ENCODE results near the gene SIRPG.
A peak's percentile ranks its signal among the peaks of the same experiment; 100 is the strongest.
"Not testable (repeated sequence)": the region's sequence is repeated elsewhere in the genome, so short reads cannot be mapped to it uniquely, and the experiment has no call there.

The SIRPG gene

DNA sequence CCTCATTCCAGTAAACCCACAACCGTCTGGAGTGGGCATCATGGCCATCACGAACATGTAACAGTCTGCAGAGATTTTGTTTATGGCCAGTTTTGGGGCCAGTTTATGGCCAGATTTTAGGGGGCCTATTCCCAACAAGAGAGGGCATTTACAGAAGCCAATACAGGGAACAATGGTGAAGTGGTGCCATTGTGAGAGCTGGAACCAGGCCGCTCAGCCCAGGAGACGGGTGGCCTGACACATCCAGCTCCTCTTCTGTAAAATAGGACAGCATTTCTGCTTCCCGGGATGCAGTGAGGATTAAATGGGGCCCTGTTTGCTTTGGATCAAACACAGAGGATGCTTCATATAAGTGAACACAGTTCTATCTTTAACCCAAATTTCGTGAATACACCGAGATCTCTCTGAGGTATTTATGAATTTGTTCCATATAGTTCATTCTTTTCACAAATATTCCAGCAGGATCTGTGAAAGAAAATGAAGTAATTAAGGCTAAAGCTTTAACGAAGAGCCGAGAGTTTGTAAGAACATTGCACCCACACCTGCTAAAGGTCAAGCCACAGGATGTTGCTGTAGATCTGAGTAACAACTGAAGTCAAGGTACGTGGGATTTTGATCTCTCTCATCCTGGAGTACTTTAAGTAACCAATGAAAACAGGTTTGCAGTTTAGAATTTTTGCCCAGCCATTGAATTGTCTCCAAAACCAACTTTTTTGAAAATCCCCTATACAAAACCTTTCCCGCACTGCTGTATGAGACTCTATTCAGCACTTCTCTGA, 14.5 kb upstream of the SIRPG start:
- DNase-seq = no peak

DNA sequence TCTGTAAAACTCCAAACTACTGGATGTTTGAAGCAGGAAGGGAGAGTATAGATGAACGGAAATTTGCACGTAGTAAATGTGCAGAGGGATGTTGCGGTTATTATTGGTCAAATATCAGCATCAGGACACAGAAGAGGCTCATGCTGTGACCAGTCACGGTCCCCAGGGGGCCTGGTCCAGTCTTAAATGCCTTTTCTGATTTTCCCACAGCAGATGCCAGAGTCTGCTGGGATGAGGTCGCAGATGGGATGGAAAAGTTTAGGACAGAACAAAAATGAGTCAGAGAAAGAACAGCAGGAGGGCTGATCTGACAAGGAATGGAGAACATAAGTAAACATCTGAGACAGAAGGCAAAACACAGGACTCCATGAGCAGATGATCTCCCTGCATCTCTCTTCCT, 11.7 kb upstream of the SIRPG start:
- DNase-seq = no peak

- DNase-seq = no peak
These were observed 10.0 kb upstream of the SIRPG start for GRCh38 chr20:1667502-1668085.

- no peak for DNase-seq
These were observed 9.2 kb upstream of the SIRPG start for GRCh38 chr20:1666802-1667201.

GRCh38 chr20:1665345-1665744, 7.8 kb upstream of the SIRPG start:
- no peak for DNase-seq

DNA sequence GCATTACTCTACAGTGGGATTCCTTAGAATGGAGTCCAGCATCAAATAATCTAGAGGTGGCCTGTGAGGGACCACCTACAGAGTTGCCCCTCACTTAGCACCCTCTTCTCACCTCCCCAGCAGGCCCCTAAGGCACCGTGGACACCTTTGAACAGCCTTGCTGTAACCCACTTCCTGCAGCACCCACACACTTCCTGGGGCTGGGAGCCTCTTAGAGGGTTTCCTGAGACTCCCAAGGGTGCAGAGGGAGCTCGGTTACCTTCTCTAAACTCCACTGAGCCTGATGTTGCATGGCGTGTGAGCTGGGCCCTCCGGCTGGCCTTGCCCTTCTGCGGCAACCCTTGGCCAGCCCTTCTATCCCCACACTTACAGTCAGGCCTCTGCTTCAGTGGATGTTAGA, 7.3 kb upstream of the SIRPG start:
- DNase-seq = no peak

GRCh38 chr20:1663917-1664316, 6.3 kb upstream of the SIRPG start:
- no peak for DNase-seq

DNA sequence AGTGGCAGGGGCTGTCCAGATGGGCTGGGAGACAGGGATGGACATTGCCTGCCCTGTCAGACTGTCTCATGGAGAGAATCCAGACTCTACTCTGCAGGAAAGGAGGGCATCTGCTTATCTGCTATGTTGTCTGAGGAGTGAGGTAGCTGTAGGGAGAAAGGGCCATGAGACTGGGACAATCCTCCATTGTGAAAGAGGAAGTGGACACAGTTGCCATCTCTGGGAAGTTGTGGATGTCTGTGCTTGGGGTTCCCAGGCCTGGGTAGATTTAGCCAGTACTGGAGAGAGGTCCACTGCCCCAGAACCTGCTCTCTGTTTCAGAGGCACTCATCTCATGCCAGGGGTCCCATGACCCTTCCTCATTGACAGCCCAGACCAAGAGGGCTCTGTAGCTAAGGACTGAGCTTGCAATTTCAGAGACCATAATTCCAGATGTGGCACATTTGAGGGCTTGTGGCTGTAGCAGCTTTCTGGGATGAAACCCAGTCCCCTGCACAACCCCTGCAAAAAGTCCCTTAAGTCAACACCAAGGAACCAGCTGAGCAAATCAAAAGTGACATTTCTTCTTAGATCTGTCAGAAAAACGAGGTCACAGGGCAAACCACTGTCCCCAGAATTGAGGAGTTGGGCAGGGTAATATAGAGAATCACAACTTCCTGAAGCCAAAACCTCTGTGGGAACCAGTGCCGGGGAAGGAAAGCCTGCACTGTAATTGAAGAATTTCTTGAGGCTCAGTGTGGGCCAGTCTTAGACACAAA, 4.1 kb upstream of the SIRPG start:
- DNase-seq = peak; percentile 32

DNA sequence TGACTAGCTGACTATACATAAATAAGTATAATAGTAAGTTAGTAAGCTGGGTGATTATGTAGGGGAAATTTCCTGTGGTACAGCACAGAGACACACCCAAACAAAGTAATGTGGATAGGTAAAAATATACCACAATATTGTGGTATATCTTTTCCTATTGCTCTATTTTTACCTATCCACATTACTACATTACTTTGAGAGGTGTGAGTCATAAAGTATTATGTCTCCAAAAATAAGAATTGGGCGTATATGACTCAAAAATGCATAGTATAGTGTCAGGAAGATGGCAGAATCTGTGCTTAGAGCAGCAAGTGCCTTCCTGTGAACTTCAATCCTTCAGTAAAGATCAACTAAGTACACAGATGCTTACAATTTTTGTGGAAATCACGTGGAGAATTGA, 2.7 kb upstream of the SIRPG start:
- DNase-seq = no peak

GRCh38 chr20:1656844-1657243, 735 bp downstream of the SIRPG start:
- no peak for DNase-seq

DNA sequence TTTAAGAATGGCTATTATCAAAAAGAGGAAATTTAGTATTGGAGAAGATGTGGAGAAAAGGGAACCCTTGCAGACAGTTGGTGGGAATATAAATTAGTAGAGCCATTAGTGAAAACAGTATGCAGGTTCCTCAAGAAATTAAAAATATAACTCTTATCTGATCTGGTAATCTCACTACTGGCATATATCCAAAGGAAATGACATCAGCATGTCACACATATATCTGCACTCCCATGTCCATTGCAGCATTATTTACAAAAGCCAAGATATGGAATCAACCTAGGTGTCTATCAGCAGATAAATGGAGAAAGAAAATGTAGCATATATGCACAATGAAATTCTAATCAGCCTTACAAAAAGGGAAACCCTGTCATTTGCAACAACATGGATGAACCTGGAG, 2.6 kb downstream of the SIRPG start:
- DNase-seq = no peak

GRCh38 chr20:1652960-1653359, 4.6 kb downstream of the SIRPG start:
- DNase-seq = no peak

DNA sequence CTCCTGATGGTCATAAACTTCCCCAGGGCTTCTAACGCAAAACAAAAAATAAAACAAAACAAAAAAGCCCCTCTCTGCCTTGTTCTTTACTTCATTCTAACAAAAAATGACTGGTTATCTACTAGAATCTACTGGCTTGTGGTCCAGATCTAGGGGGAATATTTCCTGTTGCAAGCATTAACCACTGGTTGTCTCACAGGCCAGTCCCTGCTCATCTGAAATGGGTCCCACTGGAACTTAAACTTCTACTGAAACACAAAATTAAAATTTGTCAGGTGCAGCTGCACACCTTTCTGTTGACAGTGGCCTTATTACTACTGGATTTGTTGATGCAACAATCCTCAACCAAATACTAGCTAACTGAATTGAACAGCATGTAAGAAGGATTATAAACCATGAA, 5.5 kb downstream of the SIRPG start:
- DNase-seq = no peak

GRCh38 chr20:1651268-1652058, 6.1 kb downstream of the SIRPG start:
- DNase-seq = no peak

DNA sequence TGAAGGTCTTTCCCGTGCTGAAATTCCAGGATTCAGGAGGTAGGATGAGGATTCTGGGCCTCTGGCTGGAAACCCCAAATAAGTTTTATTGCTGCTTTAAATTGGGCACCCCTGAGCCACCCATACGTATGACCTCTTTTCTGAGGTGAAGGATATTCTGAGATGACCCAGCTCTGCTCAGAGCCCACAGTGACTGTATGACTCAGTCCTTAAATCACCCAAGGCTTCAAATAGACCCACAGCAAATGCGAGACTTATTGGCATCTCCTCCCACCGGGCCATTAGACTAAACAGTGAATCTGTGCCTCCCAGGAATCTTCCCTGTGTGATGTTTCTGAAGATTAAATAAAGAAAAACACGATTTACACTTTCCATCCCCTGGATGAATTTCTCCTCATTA, 9.5 kb downstream of the SIRPG start:
- no peak for DNase-seq

GRCh38 chr20:1646975-1647431, 10.6 kb downstream of the SIRPG start:
- DNase-seq = no peak

DNA sequence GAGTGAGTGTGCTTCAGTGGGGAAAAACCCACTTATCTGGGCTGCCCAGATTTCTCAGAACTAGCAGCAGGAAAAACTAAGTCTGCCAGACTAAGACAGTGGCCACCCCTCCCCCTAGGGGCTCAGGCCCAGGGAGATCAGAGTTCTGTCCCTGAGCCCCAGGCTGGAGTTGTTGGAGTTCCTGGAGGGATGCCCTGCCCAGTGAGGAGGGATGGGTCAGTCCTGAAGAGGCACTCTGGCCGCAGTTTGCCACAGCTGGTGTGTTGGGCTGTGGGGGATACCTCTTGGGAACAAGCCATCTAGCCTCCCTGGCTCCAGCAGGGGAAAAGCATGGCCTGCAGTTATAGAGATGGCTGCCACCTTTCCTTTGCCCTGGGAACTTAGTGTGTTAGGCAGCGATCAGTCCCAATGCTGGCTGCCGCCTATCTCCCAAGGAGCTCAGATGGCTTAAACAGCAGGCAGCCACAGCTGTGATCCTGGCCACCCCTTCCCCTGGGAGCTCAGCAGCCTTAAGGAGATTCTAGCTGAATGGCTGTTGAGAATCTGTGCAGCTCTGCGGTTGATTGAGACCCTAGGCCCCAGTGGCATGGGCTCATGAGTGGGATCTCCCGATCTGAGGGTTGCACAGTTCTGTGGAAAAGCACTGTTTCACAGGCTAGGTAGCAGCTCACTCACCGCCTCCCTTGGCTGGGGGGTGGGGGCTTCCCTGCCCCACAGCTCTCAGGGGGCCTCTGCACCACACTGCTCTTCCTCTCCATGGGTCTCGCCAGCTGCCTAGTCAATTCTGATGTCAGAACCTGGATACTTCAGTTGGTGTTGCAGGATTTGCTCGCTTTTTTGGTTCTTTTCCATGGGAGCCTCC, 13.2 kb downstream of the SIRPG start:
- no peak for DNase-seq

GRCh38 chr20:1638643-1639042, 18.9 kb downstream of the SIRPG start:
- not testable (repeated sequence) for DNase-seq

GRCh38 chr20:1637755-1638154, 19.8 kb downstream of the SIRPG start:
- DNase-seq = no peak

DNA sequence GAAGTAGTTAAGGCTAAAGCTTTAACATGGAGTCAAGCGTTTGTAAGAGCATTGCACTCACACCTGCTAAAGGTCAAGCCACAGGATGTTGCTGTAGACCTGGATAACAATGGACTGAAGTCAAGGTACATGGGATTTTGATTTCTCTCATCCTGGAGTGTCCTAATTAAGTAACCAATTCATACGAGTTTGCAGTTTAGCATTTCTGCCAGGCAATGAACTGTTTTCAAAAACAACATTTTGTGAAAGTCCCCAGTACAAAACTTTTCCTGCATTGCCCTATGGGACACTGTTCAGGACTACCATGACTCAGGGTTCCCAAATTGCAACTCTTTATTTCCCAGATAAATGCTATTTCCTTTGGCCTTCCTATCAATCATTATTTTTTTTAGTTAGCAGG, 20.4 kb downstream of the SIRPG start:
- DNase-seq = no peak

DNA sequence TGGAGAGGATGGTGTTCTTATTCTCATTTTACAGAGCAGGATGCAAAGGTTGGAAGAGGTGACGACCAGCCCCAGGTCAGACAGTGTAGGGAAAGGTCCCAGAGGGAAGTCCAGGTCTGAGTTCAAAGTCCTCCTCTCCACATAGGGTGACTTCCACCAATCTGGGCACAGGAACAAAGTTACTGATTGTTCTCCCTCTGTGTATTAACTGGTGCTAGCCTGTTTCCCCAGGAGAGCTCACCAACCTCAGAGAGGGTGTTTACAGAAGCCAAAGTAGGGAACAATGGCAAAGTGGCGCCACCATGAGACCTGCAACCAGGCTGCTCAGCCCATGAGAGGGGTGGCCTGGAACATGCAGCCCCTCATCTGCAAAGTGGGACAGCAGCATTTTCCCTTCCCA, 21.0 kb downstream of the SIRPG start:
- DNase-seq = no peak

DNA sequence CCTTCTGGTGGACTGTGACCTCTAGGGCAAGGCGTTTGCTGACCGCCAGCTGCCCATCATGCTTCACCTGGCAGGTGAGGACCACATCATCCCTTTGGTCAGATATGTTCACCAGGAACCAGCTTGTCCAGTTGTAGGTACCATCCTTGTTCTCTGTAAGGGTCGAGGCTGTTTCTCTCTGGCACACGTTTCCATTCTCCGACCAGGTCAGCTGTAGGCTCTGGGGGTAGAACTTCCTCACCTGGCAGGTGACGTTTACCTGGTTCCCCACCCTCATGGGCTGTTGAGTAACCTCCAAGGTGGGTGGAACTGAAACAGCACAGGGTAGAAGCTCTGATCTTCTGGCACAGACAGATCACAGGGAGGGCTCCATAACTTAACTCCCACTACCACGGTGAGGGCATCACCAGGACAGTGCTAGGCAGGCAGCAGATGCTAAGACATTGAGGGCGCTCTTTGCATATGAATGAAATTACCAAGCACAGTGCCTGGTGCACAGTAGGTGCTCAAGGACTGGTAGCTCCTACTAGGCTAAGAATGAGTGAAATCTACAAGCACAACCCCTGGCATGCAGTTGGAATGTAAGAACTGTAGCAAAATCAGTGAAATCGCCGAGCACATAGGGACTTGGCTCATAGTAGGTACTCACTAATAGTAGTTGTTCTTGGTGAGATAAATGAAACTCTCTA, 22.1 kb downstream of the SIRPG start:
- DNase-seq = no peak
